IMR-90 (cell line): Measurements from ENCODE around the gene TTC28. TPM values are rescaled to one million over a fixed set of nuclear protein-coding genes. Genes with fewer than 3 reads are reported as not detected.

Experiments
- ATAC-seq: fragments of 200-7000 bp; cut with Tn5 transposase; 2 replicates; pipeline ENCODE4 v1.9.1; 2020; ENCODE audit warnings: low read depth, mild to moderate bottlenecking, moderate library complexity
- BruUV-seq: library from RNA; stranded (reverse); fragments of 400-500 nt; replicated peaks from 2 replicates; lab custom pipeline; 2021; lab: Mats Ljungman, UMichigan
- CTCF ChIA-PET: fragments of 300-600 bp; formaldehyde crosslinking; extraction: SDS; loops from one replicate; lab custom pipeline; 2021; ENCODE audit warnings: antibody characterized with exemption; lab: Yijun Ruan, JAX
- POLR2A ChIA-PET: fragments of 300-600 bp; sonication (Branson Sonifier 250); formaldehyde crosslinking; loops from one replicate; lab custom pipeline; 2022; ENCODE audit warnings: antibody characterized with exemption; ENCODE audit not compliant: unreplicated experiment; lab: Charles Lee
- DNase-seq: peaks from one replicate; pipeline ENCODE4 v3.0.0; 2013
- H2AFZ ChIP-seq: replicated peaks from 2 replicates; pipeline ENCODE3; 2013; ENCODE audit warnings: low read length, mild to moderate bottlenecking; ENCODE audit not compliant: poor library complexity
- H2AK5ac ChIP-seq: 2 replicates; pipeline ENCODE4 v1.6.1; 2013; ENCODE audit warnings: low read depth, low read length, inconsistent platforms
- H2AK9ac ChIP-seq: replicated peaks from 2 replicates; pipeline ENCODE3; 2013; ENCODE audit warnings: mild to moderate bottlenecking, low read depth, low read length, moderate library complexity; ENCODE audit not compliant: poor library complexity
- H2BK120ac ChIP-seq: 2 replicates; pipeline ENCODE4 v1.6.1; 2013; ENCODE audit warnings: low read depth, low read length, inconsistent platforms
- H2BK15ac ChIP-seq: 3 replicates; pipeline ENCODE4 v1.6.1; 2013; ENCODE audit warnings: low read depth, low read length, inconsistent platforms
- H2BK20ac ChIP-seq: 2 replicates; pipeline ENCODE4 v1.6.1; 2013; ENCODE audit warnings: low read depth, mild to moderate bottlenecking, inconsistent platforms, low read length, moderate library complexity
- H2BK5ac ChIP-seq: 2 replicates; pipeline ENCODE4 v1.6.1; 2013; ENCODE audit warnings: mild to moderate bottlenecking, low read depth, low read length, inconsistent platforms; ENCODE audit not compliant: poor library complexity, severe bottlenecking
- H3K14ac ChIP-seq: replicated peaks from 2 replicates; pipeline ENCODE4 v1.6.1; 2013; ENCODE audit warnings: low read depth, low read length, inconsistent platforms
- H3K18ac ChIP-seq: 2 replicates; pipeline ENCODE4 v1.6.1; 2013; ENCODE audit warnings: low read depth, low read length, control low read depth
- H3K23ac ChIP-seq: 2 replicates; pipeline ENCODE4 v1.6.1; 2013; ENCODE audit warnings: low read depth, low read length, inconsistent platforms
- H3K27ac ChIP-seq: 2 replicates; pipeline ENCODE4 v1.5.1; 2013; ENCODE audit warnings: mild to moderate bottlenecking, control low read depth, low read length; ENCODE audit not compliant: insufficient read depth
- H3K27me3 ChIP-seq: 2 replicates; pipeline ENCODE4 v1.6.1; 2013; ENCODE audit warnings: low read length; ENCODE audit not compliant: control insufficient read depth, insufficient read depth
- H3K36me3 ChIP-seq: 2 replicates; pipeline ENCODE4 v1.6.1; 2013; ENCODE audit warnings: low read length, mixed read lengths; ENCODE audit not compliant: control insufficient read depth, insufficient read depth
- H3K4ac ChIP-seq: 2 replicates; pipeline ENCODE4 v1.6.1; 2013; ENCODE audit warnings: low read depth, low read length, inconsistent platforms
- H3K4me1 ChIP-seq: 2 replicates; pipeline ENCODE4 v1.6.1; 2013; ENCODE audit warnings: low read length, mixed read lengths; ENCODE audit not compliant: control insufficient read depth, insufficient read depth
- H3K4me2 ChIP-seq: 2 replicates; pipeline ENCODE4 v1.6.1; 2013; ENCODE audit warnings: low read depth, mild to moderate bottlenecking, control low read depth, low read length, moderate library complexity
- H3K4me3 ChIP-seq: 2 replicates; pipeline ENCODE4 v1.5.1; 2013; ENCODE audit warnings: low read depth, mild to moderate bottlenecking, control low read depth, low read length, moderate library complexity; ENCODE audit not compliant: insufficient read depth
- H3K56ac ChIP-seq: 2 replicates; pipeline ENCODE4 v1.6.1; 2013; ENCODE audit warnings: low read length, inconsistent platforms; ENCODE audit not compliant: insufficient read depth; ENCODE audit errors: extremely low read depth
- H3K79me1 ChIP-seq, 2 experiments: 2 replicates each; pipeline ENCODE4 v1.6.1; 2013; ENCODE audit warnings: low read length in 2 of 2, inconsistent platforms in 1 of 2, low read depth in 1 of 2
- H3K9ac ChIP-seq: 2 replicates; pipeline ENCODE4 v1.6.1; 2013; ENCODE audit warnings: low read depth, low read length, control low read depth
- H3K9me1 ChIP-seq: 2 replicates; pipeline ENCODE4 v1.6.1; 2013; ENCODE audit warnings: low read length, inconsistent platforms; ENCODE audit not compliant: insufficient read depth
- H3K9me3 ChIP-seq: 2 replicates; pipeline ENCODE4 v1.6.1; 2013; ENCODE audit warnings: low read length; ENCODE audit not compliant: control insufficient read depth, insufficient read depth
- H4K20me1 ChIP-seq: 2 replicates; pipeline ENCODE4 v1.6.1; 2013; ENCODE audit warnings: low read length, inconsistent platforms; ENCODE audit not compliant: insufficient read depth
- H4K5ac ChIP-seq: 2 replicates; pipeline ENCODE4 v1.6.1; 2013; ENCODE audit warnings: mild to moderate bottlenecking, low read depth, low read length, control low read depth
- H4K8ac ChIP-seq, 2 experiments: 2 replicates each; pipeline ENCODE4 v1.6.1; 2013; ENCODE audit warnings: low read depth in 2 of 2, low read length in 2 of 2, control low read depth in 1 of 2, inconsistent platforms in 1 of 2
- H4K91ac ChIP-seq: 2 replicates; pipeline ENCODE4 v1.6.1; 2013; ENCODE audit warnings: low read depth, low read length, inconsistent platforms; ENCODE audit not compliant: insufficient read depth
- FOS ChIP-seq: fragments of 150-350 bp; IDR thresholded peaks from 2 replicates; pipeline ENCODE4 v1.6.1; 2016; ENCODE audit warnings: low read depth, low read length
- MAFK ChIP-seq: IDR thresholded peaks from 2 replicates; pipeline ENCODE4 v1.6.1; 2012; ENCODE audit warnings: low read depth, low read length, improper control_type of control experiment
- MAZ ChIP-seq: IDR thresholded peaks from 2 replicates; pipeline ENCODE4 v1.6.1; 2012; ENCODE audit warnings: low read depth, mild to moderate bottlenecking, low read length, improper control_type of control experiment, moderate library complexity, borderline replicate concordance
- POLR2A ChIP-seq: IDR thresholded peaks from 2 replicates; pipeline ENCODE4 v1.6.1; 2012; ENCODE audit warnings: mild to moderate bottlenecking, low read depth, low read length
- WGBS, 2 experiments: methylation state at CpG; one replicate each; pipeline versions ENCODE4 v1.1.5 to v1.1.7; 2013; ENCODE audit warnings: missing lambda C conversion rate in 2 of 2; ENCODE audit not compliant: insufficient read length in 1 of 2; ENCODE audit errors: extremely low coverage in 2 of 2; 5-methylcytosine and 5-hydroxymethylcytosine counted together
- dilution Hi-C: fragments of 300-500 bp; cut with HindIII; formaldehyde crosslinking; loops from one replicate; pipeline ENCODE4 v1.14.3; 2018; ENCODE audit warnings: low sequenced_read_pairs; ENCODE audit not compliant: unreplicated experiment
- in situ Hi-C: fragments of 300-500 bp; cut with MboI; formaldehyde crosslinking; loops from 3 replicates; pipeline ENCODE4 v1.14.3; 2019; ENCODE audit warnings: low sequenced_read_pairs, inconsistent platforms, mixed read lengths
- intact Hi-C: fragments of 100-400 bp; cut with micrococcal nuclease; formaldehyde crosslinking; loops from 2 replicates; pipeline ENCODE4 v1.10.0; 2022
- polyA plus RNA-seq, 3 experiments: library from polyadenylated mRNA; depleted of rRNA; stranded (reverse); fragments of >200 nt; gene quantifications; 2 replicates each; pipeline ENCODE4 v1.2.3, GENCODE V29; 2012; ENCODE audit warnings: low replicate concordance in 1 of 3
- total RNA-seq: library from RNA; depleted of rRNA; stranded (reverse); fragments of >200 nt; gene quantifications from 2 replicates; pipeline ENCODE4 v1.2.3, GENCODE V29; 2012
- TF ChIP-seq, protein P1 (sequence below): conservative IDR thresholded peaks from 2 replicates; pipeline ENCODE4 v1.5.1; 2012; ENCODE audit warnings: mild to moderate bottlenecking, low read depth, low read length, improper control_type of control experiment

Gene TTC28
- total and polyA plus RNA-seq, 2 of the 4 experiments (the other 2 are of a cell fraction), result 5.6 to 13.3 TPM

DNA sequence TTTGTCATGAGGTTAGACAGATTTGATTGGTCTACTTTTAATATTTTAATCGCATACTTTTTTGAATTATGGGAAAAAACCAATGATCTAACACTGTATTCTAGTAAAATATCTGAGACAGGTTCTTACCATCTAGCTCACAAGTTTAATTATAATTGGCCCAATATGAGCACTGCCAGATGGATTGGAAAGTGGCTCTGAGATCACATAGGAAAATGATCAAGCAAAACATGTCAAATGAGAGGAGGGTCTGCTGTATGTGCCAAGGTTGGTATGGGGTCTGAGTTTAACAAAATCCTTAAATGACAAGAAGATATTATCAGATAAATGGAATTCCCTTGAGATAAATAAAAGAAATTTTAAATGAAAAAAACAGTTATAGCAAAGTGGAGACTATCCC lies 264.7 kb downstream of the TTC28 start:
- Histone ChIP-seq H3K18ac (no peak overlapping the region; the same call in 1 of the 2 replicates), H2BK15ac (no peak overlapping the region), H4K5ac (no peak overlapping the region), H3K27ac (no peak overlapping the region), H2AK5ac (no peak overlapping the region), H3K56ac (no peak overlapping the region), H3K27me3 (no peaks in the 10 kb centered on the region), H2AFZ (no peak overlapping the region), H2BK20ac (no peak overlapping the region), H3K23ac (no peak overlapping the region), H3K4me1 (peaks cover 7% of the 10 kb centered on the region), H4K91ac (no peak overlapping the region), H3K79me1 (peaks cover 0 to 8% of the 10 kb centered on the region in 2 experiments; a peak in 2 of 4 replicates), H2BK5ac (no peak overlapping the region), H2AK9ac (no peak overlapping the region), H3K9ac (no peak overlapping the region), H3K9me1 (no peaks in the 10 kb centered on the region), H3K9me3 (no peaks in the 10 kb centered on the region), H2BK120ac (no peak overlapping the region), H3K14ac (no peak overlapping the region), H3K4me3 (no peak overlapping the region), H3K4ac (no peak overlapping the region), H4K20me1 (no peaks in the 10 kb centered on the region), H3K36me3 (no peaks in the 10 kb centered on the region), H3K4me2 (no peak overlapping the region), H4K8ac (no peak overlapping the region)
- CTCF ChIA-PET, result no interaction called here
- ATAC-seq (no peak), DNase-seq (no peak)
- POLR2A ChIA-PET, result no interaction called here
- no peak for TF ChIP-seq FOS
- no peak for TF ChIP-seq POLR2A
- no peak for TF ChIP-seq MAZ
- no peak for TF ChIP-seq MAFK
- TF ChIP-seq, protein P1, sequence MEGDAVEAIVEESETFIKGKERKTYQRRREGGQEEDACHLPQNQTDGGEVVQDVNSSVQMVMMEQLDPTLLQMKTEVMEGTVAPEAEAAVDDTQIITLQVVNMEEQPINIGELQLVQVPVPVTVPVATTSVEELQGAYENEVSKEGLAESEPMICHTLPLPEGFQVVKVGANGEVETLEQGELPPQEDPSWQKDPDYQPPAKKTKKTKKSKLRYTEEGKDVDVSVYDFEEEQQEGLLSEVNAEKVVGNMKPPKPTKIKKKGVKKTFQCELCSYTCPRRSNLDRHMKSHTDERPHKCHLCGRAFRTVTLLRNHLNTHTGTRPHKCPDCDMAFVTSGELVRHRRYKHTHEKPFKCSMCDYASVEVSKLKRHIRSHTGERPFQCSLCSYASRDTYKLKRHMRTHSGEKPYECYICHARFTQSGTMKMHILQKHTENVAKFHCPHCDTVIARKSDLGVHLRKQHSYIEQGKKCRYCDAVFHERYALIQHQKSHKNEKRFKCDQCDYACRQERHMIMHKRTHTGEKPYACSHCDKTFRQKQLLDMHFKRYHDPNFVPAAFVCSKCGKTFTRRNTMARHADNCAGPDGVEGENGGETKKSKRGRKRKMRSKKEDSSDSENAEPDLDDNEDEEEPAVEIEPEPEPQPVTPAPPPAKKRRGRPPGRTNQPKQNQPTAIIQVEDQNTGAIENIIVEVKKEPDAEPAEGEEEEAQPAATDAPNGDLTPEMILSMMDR, result no peak
- in situ Hi-C loops (no loop called here), intact Hi-C loops (no loop called here), dilution Hi-C loops (no loop called here)
- no TSS peak for BruUV-seq
- no CpG with 5 or more reads among the region's 1 CpG for WGBS, 2 experiments
